Left lung (tissue), 10 donors: ENCODE measurements around the gene RNASE9. TPM values are rescaled to one million over a fixed set of nuclear protein-coding genes. Genes with fewer than 3 reads are reported as not detected.
"Not testable (repeated sequence)": the region's sequence is repeated elsewhere in the genome, so short reads cannot be mapped to it uniquely, and the experiment has no call there.

Experiments used
- ATAC-seq: fragments of 200-7000 bp; cut with Tn5 transposase; one replicate; pipeline ENCODE4 v1.9.1; 2020; ENCODE audit warnings: moderate library complexity
- DNase-seq, 4 donors: peaks; one replicate each; pipeline ENCODE4 v3.0.0-alpha.2; 2013 to 2020
- H3K27ac ChIP-seq, 2 donors: fragments of 200-600 bp; sonication (generic) in 1 of 2; one replicate each; pipeline versions ENCODE4 v1.5.0 to v1.8.0; 2020 to 2021
- H3K27me3 ChIP-seq, 2 donors: fragments of 200-600 bp; sonication (generic) in 1 of 2; one replicate each; pipeline versions ENCODE4 v1.5.0 to v1.8.0; 2020 to 2021
- H3K36me3 ChIP-seq, 2 donors: fragments of 200-600 bp; sonication (generic) in 1 of 2; one replicate each; pipeline versions ENCODE4 v1.5.0 to v1.8.0; 2020 to 2021
- H3K4me1 ChIP-seq, 2 donors: fragments of 200-600 bp; one replicate each; pipeline ENCODE4 v1.8.0; 2021
- H3K4me3 ChIP-seq, 2 donors: fragments of 200-600 bp; sonication (generic) in 1 of 2; one replicate each; pipeline versions ENCODE4 v1.5.0 to v1.8.0; 2020 to 2021; ENCODE audit warnings: mild to moderate bottlenecking in 1 of 2
- H3K9me3 ChIP-seq, 2 donors: fragments of 200-600 bp; sonication (generic) in 1 of 2; one replicate each; pipeline versions ENCODE4 v1.5.0 to v1.8.0; 2020 to 2021
- CTCF ChIP-seq, 2 donors: fragments of 200-600 bp; sonication (generic) in 1 of 2; IDR thresholded peaks; one replicate each; pipeline versions ENCODE4 v1.5.0 to v1.8.0; 2021; ENCODE audit warnings: antibody characterized with exemption in 2 of 2
- intact Hi-C, 2 donors: fragments of 100-400 bp; cut with DNase I; formaldehyde crosslinking; loops; one replicate each; pipeline versions ENCODE4 v1.11.2 to v1.14.2; 2022
- polyA plus RNA-seq, 6 donors: library from polyadenylated mRNA; unstranded; fragments of 120-200 nt; gene quantifications; one replicate each; pipeline ENCODE4 v1.2.1, GENCODE V29; 2013; ENCODE audit not compliant: insufficient read length in 6 of 6
- total RNA-seq, 2 donors: library from RNA; stranded (reverse); fragmentation: NEBNext Ultra II Directional; extraction: Animal tissue kit (Norgen Biotek cat#: 25700); gene quantifications; one replicate each; pipeline ENCODE4 v1.2.1, GENCODE V29; 2021
- donor health status: DM: no; HTN: yes; CAD: no.
- donor health status: DM: no; HTN: no; CAD: no.

RNASE9 gene
- total and polyA plus RNA-seq, 8 donors: not detected

- no peak overlapping the region for H3K27ac ChIP-seq
- ATAC-seq (no peak), DNase-seq (no peak)
- H3K4me1 ChIP-seq: no peaks in the 10 kb centered on the region
- H3K4me3 ChIP-seq: no peak overlapping the region
- intact Hi-C loops: no loop called here
- no peaks in the 10 kb centered on the region for H3K9me3 ChIP-seq
- no peaks in the 10 kb centered on the region for H3K36me3 ChIP-seq
- H3K27me3 ChIP-seq: no peaks in the 10 kb centered on the region
- TF ChIP-seq CTCF (IDR thresholded peaks at IDR 0.05): no peak
Observed at GRCh38 chr14:20515846-20516245, 45.0 kb downstream of the RNASE9 start.

DNA sequence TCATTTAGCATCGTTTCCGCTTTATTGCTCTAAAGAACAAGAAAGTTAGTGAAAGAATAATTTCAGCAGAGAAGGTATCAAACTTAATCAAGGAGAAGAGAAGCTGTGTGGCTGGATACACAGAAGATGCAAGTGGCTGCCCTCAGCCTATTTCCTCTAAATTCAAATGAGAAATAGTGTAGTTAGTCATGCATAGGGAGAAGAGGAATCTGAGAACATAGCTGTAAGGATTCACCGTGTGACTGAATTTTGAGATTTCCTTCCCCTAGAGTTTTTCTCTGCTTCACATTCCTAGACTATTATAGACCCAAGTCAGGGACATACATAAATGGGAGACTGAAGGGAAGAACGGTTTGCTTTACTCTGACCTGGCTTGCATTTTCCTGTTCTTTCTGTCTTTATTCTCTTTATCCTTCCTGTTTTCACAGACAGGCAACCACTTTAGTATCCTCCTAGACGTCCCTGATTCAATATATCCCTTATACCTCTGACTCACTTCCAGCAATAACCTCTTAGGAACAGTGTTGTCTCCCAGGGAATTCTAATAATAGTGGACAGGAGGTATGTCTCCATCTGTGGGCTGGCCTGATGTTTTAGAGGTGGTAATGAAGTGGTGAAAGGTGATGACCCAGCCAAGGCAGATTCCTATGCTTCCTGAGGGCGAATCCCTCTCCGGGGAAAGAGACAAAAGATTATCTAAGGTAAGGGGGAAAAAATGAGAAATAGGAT lies 48.5 kb downstream of the RNASE9 start:
- ATAC-seq (no peak), DNase-seq (no peak)
- TF ChIP-seq CTCF (IDR thresholded peaks at IDR 0.05): no peak
- no peaks in the 10 kb centered on the region for H3K36me3 ChIP-seq
- no peak overlapping the region for H3K4me3 ChIP-seq
- intact Hi-C loops: no loop called here
- H3K4me1 ChIP-seq: no peaks in the 10 kb centered on the region
- H3K27me3 ChIP-seq: no peaks in the 10 kb centered on the region
- no peaks in the 10 kb centered on the region for H3K9me3 ChIP-seq
- H3K27ac ChIP-seq: no peak overlapping the region

DNA sequence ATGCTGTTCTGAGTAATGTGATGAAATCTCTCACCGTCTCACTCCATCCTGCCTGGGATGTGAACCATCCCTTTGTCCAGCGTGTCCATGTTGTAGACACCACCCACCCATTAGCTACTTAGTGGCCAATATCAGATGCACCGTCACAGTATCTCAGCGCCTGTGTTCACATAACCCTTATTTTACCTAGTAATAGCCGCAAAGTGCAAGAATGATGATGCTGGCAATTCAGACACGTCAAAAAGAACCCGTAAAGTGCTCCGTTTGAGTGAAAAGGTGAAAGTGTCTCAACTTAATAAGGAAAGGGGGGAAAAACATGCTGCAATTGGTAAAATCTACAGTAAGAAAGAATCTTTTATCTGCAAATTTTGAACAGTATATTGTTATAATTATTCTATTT lies 52.5 kb downstream of the RNASE9 start:
- no peaks in the 10 kb centered on the region for H3K4me1 ChIP-seq
- no peak overlapping the region for H3K4me3 ChIP-seq
- no peak for TF ChIP-seq CTCF (IDR thresholded peaks at IDR 0.05)
- no peaks in the 10 kb centered on the region for H3K36me3 ChIP-seq
- no peaks in the 10 kb centered on the region for H3K9me3 ChIP-seq
- no peak overlapping the region for H3K27ac ChIP-seq
- H3K27me3 ChIP-seq: no peaks in the 10 kb centered on the region
- ATAC-seq (no peak), DNase-seq (no peak)
- intact Hi-C loops: no loop called here

- intact Hi-C loops, DNase-seq, ATAC-seq, H3K27ac ChIP-seq, H3K4me1 ChIP-seq, H3K4me3 ChIP-seq, H3K36me3 ChIP-seq, H3K27me3 ChIP-seq, H3K9me3 ChIP-seq: not testable (repeated sequence)
Observed at GRCh38 chr14:20507537-20507936, 53.3 kb downstream of the RNASE9 start.

DNA sequence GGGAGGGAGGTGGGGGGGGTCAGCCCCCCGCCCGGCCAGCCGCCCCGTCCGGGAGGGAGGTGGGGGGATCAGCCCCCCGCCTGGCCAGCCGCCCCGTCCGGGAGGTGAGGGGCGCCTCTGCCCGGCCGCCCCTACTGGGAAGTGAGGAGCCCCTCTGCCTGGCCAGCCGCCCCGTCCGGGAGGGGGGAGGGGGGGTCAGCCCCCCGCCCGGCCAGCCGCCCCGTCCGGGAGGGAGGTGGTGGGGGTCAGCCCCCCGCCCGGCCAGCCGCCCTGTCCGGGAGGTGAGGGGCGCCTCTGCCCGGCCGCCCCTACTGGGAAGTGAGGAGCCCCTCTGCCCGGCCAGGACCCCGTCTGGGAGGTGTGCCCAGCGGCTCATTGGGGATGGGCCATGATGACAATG lies 54.1 kb downstream of the RNASE9 start:
- ATAC-seq, H3K36me3 ChIP-seq, H3K27me3 ChIP-seq, intact Hi-C loops, H3K9me3 ChIP-seq, H3K27ac ChIP-seq, H3K4me1 ChIP-seq, H3K4me3 ChIP-seq: not testable (repeated sequence)
- peak in 1 of 4 donors; percentile 49 for DNase-seq

- H3K4me1 ChIP-seq, intact Hi-C loops, ATAC-seq, H3K36me3 ChIP-seq, H3K27me3 ChIP-seq, H3K27ac ChIP-seq, H3K4me3 ChIP-seq, H3K9me3 ChIP-seq: not testable (repeated sequence)
- DNase-seq: peak in 1 of 4 donors; percentile 33
Observed at GRCh38 chr14:20506276-20506675, 54.6 kb downstream of the RNASE9 start.

Other genes with a start within 250 kb of the RNASE9 start
- 10 to 100 TPM; 30.0 to 31.1 TPM for gene CCNB1IP1, start 227.8 kb downstream of the RNASE9 start, total RNA-seq
- 100 to 1,000 TPM; 111 to 151 (median 135) TPM for gene CCNB1IP1, start 227.8 kb downstream of the RNASE9 start, polyA plus RNA-seq
- 10 to 100 TPM; 18.0 to 24.1 TPM for gene PARP2, start 217.4 kb downstream of the RNASE9 start, total RNA-seq
- 10 to 100 TPM; 51.8 to 68.4 (median 59.3) TPM for gene PARP2, start 217.4 kb downstream of the RNASE9 start, polyA plus RNA-seq
- gene TEP1, start 147.5 kb downstream of the RNASE9 start, total RNA-seq: 10 to 100 TPM; 50.8 to 57.0 TPM
- gene TEP1, start 147.5 kb downstream of the RNASE9 start, polyA plus RNA-seq: 10 to 100 TPM; 19.0 to 25.0 (median 20.5) TPM
- gene KLHL33, start 124.9 kb downstream of the RNASE9 start, total RNA-seq: under 1 TPM; 0.20 to 0.31 TPM
- gene KLHL33, start 124.9 kb downstream of the RNASE9 start, polyA plus RNA-seq: under 1 TPM; 0.21 to 0.39 (median 0.31) TPM
- 10 to 100 TPM; 29.0 to 37.9 TPM for gene OSGEP, start 106.2 kb downstream of the RNASE9 start, total RNA-seq
- gene OSGEP, start 106.2 kb downstream of the RNASE9 start, polyA plus RNA-seq: 10 to 100 TPM; 75.5 to 90.1 (median 83.4) TPM
- 100 to 1,000 TPM; 115 to 138 TPM for gene APEX1, start 105.8 kb downstream of the RNASE9 start, total RNA-seq
- gene APEX1, start 105.8 kb downstream of the RNASE9 start, polyA plus RNA-seq: 100 to 1,000 TPM; 305 to 342 (median 319) TPM
- 10 to 100 TPM; 24.9 to 40.3 TPM for gene PIP4P1, start 99.6 kb downstream of the RNASE9 start, total RNA-seq
- 10 to 100 TPM; 26.6 to 30.5 (median 29.3) TPM for gene PIP4P1, start 99.6 kb downstream of the RNASE9 start, polyA plus RNA-seq
- gene PNP, start 91.6 kb downstream of the RNASE9 start, total RNA-seq: 10 to 100 TPM; 37.6 to 84.8 TPM
- 10 to 100 TPM; 28.5 to 43.3 (median 35.6) TPM for gene PNP, start 91.6 kb downstream of the RNASE9 start, polyA plus RNA-seq
- gene RNASE10, start 55.5 kb downstream of the RNASE9 start, total RNA-seq: under 1 TPM; 0.35 to 0.71 TPM
- under 1 TPM in 4 of 6 donors, not detected in 2; 0.30 to 0.93 (median 0.43) TPM for gene RNASE10, start 55.5 kb downstream of the RNASE9 start, polyA plus RNA-seq
- gene RNASE11, start 27.0 kb upstream of the RNASE9 start, total RNA-seq: not detected
- not detected for gene RNASE11, start 27.0 kb upstream of the RNASE9 start, polyA plus RNA-seq
- gene RNASE12, start 30.3 kb upstream of the RNASE9 start, total RNA-seq: not detected
- not detected for gene RNASE12, start 30.3 kb upstream of the RNASE9 start, polyA plus RNA-seq
- gene OR6S1, start 80.6 kb upstream of the RNASE9 start, total RNA-seq: not detected
- gene OR6S1, start 80.6 kb upstream of the RNASE9 start, polyA plus RNA-seq: not detected
- gene RNASE4, start 123.5 kb upstream of the RNASE9 start, total RNA-seq: 10 to 100 TPM; 17.9 to 18.5 TPM
- gene RNASE4, start 123.5 kb upstream of the RNASE9 start, polyA plus RNA-seq: 1 to 10 TPM; 5.1 to 7.8 (median 6.4) TPM
- gene ANG, start 127.7 kb upstream of the RNASE9 start, total RNA-seq: 10 to 100 TPM; 10.3 to 11.0 TPM
- gene ANG, start 127.7 kb upstream of the RNASE9 start, polyA plus RNA-seq: 10 to 100 TPM in 1 of 6 donors, 1 to 10 TPM in 5; 6.6 to 10.9 (median 8.4) TPM
- not detected for gene EDDM3A, start 184.8 kb upstream of the RNASE9 start, total RNA-seq
- gene EDDM3A, start 184.8 kb upstream of the RNASE9 start, polyA plus RNA-seq: under 1 TPM in 4 of 6 donors, not detected in 2; 0.15 to 0.47 (median 0.23) TPM
- not detected for gene EDDM3B, start 207.4 kb upstream of the RNASE9 start, total RNA-seq
- under 1 TPM in 2 of 6 donors, not detected in 4; 0.15 to 0.20 TPM for gene EDDM3B, start 207.4 kb upstream of the RNASE9 start, polyA plus RNA-seq
- gene RNASE6, start 220.2 kb upstream of the RNASE9 start, total RNA-seq: 10 to 100 TPM; 14.7 to 20.6 TPM
- gene RNASE6, start 220.2 kb upstream of the RNASE9 start, polyA plus RNA-seq: 1 to 10 TPM; 6.4 to 8.0 (median 7.3) TPM
- gene RNASE1, start 241.8 kb upstream of the RNASE9 start, total RNA-seq: 1,000 to 10,000 TPM in 1 of 2 donors, 100 to 1,000 TPM in 1; 518 to 1,326 TPM
- gene RNASE1, start 241.8 kb upstream of the RNASE9 start, polyA plus RNA-seq: 100 to 1,000 TPM; 293 to 425 (median 369) TPM